NCI-H1105 (cell line): ENCODE results near the gene USP5.

Source experiments
- DNase-seq: peaks from one replicate; lab custom pipeline; 2025; lab: John Stamatoyannopoulos, UW

Gene USP5, protein sequence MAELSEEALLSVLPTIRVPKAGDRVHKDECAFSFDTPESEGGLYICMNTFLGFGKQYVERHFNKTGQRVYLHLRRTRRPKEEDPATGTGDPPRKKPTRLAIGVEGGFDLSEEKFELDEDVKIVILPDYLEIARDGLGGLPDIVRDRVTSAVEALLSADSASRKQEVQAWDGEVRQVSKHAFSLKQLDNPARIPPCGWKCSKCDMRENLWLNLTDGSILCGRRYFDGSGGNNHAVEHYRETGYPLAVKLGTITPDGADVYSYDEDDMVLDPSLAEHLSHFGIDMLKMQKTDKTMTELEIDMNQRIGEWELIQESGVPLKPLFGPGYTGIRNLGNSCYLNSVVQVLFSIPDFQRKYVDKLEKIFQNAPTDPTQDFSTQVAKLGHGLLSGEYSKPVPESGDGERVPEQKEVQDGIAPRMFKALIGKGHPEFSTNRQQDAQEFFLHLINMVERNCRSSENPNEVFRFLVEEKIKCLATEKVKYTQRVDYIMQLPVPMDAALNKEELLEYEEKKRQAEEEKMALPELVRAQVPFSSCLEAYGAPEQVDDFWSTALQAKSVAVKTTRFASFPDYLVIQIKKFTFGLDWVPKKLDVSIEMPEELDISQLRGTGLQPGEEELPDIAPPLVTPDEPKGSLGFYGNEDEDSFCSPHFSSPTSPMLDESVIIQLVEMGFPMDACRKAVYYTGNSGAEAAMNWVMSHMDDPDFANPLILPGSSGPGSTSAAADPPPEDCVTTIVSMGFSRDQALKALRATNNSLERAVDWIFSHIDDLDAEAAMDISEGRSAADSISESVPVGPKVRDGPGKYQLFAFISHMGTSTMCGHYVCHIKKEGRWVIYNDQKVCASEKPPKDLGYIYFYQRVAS

DNA sequence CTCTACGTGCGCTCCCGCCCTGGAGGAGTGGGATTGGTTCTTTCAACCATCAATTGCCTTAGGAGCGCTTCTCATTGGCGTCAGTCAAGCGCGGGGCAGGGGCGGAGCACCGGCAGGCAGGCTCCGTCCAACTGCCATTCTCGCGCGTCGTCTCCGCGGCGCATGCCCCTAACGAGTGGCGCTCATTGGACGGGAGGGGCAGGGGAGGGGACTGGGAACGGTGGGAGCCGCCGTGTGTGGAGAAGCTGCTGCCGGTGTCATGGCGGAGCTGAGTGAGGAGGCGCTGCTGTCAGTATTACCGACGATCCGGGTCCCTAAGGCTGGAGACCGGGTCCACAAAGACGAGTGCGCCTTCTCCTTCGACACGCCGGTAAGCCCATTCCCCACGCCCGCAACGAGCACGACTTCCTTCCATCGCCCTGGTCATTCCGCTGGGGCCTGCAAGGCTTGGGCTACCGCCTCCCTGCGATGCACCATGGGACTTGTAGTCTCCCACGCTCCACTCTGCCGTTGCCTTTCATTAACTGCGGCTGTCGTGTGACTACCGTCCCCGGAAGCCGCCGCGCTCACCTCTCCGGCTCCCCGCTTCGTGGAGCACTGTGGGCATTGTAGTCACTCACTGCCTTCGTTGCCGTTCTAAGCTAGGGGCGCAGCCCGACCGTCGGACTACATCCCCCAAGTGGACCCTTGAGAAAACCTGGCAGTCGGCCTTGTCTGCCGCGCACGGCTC lies at the start of gene USP5:
TSS of gene USP5 (plus strand) at position 230 of the 730 bp plus-strand sequence. CDS start at position 260, 30 bp downstream.
- peak; percentile 100 for DNase-seq

DNA sequence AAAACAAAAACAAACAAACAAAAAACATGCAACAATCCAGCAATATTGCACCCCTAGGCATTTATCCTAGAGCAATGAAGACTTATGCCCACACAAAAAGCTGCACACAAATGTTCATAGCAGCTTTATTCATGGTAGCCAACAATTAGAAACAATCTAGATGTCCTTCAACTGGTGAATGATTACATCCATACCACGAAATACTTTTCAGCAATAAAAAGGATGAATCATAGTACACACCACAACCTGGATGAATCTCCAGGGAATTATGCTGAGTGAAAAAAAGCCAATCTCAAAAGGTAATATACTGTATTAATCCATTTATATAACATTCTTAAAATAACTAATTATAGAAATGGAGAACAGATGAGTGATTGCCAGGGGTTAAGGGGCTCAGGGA lies 44.8 kb upstream of the USP5 start:
- DNase-seq = no peak

DNA sequence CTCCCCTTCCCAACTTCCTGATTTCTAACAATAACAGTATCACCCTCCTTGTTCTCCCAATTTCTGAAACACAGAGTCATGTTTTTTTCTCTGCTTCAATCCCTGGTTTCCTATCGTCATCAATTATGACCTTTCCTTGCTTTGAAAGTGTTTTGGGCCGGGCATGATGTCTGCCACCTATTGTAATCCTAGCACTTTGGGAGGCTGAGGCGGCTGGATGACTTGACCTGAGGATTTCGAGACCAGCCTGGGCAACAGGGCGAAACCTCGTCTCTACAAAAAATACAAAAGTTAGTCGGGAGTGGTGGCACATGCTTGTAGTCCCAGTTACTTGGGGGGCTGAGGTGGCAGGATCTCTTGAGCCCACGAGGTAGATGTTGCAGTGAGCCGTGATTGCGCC lies 42.9 kb upstream of the USP5 start:
- no peak for DNase-seq

DNA sequence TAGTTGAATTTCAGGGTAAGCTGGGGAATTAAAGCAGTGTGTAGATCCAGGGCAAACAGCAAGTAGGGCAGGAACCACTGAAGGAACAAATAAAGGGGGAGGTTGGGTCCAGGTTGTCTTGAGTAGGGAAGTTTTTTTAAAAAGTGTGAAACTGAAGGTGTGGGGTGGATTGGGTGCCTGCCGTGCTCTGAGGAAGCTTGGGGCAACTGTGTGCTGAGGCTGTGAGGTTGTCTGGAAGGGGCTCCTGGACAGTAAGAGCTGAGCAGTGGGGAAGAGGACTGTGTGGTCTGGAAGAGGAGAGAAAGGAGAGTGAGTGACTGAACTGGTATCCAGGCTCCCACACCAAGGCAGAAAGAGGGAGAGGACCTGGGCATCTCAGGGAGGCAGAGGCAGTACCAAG lies 41.2 kb upstream of the USP5 start:
- DNase-seq = no peak

DNA sequence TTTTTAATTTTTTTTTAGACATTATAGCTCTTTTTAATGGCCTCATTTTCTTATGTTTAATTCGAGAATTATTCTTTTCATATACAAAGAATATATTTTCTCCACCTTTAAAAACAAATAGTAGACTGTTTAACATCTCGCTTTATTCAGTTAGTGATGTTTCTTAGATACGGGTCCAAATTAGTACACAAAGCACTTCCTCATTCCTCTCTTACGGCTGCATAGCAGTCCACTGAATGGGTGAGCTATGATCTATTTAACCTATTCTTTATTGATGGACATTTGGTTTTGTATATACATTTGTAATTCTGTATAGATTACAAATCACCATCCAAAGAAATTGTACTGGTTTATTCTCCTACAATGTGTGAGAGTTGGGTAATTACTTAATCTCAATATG lies 38.6 kb upstream of the USP5 start:
- DNase-seq = no peak

DNA sequence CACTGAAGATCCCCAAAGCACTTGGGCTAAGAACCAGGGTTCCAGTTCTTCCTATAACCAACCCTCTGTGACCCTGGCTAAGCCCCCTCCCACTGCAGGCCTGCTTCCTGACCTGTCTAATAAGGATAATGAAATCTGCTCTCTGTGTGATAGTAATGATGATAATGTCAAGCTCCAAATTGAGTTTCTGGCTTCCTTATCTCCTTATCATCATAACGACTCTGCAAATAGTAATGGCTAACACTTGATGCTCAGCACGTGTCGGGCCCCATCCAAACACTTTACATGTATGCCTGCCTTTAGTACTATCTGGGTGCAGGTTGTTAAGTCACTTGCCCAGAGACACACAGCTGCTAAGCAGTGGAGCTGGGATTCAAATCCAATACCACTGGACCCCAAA lies 35.4 kb upstream of the USP5 start:
- DNase-seq = no peak

DNA sequence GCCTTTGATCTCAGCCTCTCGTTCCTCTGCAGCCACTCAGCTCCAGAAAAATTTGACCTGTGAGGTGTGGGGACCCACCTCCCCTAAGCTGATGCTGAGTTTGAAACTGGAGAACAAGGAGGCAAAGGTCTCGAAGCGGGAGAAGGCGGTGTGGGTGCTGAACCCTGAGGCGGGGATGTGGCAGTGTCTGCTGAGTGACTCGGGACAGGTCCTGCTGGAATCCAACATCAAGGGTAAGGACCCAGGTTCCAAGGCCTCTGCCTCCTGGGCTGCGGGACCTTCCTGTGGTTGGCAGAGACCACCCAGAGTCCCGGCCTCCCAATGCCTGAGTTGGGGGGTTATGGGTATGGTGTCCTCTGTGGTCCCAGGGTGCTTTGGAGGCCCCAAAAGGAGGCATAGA lies 34.9 kb upstream of the USP5 start:
- no peak for DNase-seq

DNA sequence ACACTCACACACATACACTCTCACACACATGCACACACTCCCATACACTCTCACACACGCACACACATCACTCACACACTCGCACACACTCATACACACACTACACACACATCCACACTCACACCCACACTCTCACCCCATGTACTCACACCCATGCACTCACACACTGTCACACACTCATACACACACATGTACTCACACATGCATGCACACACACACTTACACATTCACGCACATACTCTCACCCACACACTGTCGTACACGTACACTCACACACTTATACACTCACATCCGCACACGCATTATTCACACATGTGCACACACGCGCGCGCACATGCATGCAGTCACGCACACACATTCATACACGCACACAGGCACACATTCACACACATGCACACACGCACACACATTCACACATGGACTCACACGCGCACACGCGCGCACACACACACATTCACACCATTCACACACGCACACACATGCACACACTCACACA lies 34.2 kb upstream of the USP5 start:
- DNase-seq = no peak

DNA sequence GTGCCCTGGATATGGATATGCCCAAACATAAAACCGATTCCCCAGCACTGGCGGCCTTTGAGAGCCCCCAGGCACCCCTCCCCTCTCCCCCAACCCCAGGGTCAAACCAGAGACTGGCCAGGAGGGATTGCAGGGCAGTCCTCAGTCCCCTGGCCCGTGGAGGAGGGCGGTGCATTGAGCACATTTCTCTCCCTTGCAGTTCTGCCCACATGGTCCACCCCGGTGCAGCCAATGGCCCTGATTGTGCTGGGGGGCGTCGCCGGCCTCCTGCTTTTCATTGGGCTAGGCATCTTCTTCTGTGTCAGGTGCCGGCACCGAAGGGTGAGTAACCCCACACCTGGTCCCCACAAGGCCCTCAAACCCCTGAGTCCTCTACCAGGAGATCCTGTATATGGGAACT lies 33.7 kb upstream of the USP5 start:
- no peak for DNase-seq

DNA sequence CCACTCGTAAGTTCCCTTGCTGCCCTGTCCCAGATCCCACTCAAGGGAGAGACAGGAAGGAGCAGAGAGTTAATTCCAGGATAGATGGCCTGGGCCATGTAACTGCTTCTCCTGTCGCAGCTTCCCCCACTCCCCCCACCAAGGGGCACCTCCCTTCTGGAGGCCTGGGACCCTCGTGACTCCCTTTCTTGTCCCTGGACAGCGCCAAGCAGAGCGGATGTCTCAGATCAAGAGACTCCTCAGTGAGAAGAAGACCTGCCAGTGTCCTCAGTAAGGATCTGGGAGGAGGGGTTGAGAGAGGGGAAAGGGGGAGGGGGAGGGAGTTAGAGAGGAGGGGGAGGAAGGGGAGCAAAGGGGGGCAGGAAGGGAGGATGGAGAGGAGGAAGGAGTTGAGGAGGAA lies 33.3 kb upstream of the USP5 start:
- DNase-seq = no peak

DNA sequence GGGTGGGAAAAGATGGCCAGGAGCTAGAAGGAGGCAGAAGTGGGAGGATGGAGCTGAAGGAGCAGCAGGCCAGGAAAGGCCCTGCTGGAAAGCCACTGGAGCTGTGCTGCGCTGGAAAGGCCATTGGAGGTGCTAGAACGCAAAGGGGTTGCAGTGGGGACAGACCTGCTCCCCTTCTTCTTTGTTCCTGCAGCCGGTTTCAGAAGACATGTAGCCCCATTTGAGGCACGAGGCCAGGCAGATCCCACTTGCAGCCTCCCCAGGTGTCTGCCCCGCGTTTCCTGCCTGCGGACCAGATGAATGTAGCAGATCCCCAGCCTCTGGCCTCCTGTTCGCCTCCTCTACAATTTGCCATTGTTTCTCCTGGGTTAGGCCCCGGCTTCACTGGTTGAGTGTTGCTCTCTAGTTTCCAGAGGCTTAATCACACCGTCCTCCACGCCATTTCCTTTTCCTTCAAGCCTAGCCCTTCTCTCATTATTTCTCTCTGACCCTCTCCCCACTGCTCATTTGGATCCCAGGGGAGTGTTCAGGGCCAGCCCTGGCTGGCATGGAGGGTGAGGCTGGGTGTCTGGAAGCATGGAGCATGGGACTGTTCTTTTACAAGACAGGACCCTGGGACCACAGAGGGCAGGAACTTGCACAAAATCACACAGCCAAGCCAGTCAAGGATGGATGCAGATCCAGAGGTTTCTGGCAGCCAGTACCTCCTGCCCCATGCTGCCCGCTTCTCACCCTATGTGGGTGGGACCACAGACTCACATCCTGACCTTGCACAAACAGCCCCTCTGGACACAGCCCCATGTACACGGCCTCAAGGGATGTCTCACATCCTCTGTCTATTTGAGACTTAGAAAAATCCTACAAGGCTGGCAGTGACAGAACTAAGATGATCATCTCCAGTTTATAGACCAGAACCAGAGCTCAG lies 32.6 kb upstream of the USP5 start:
- DNase-seq = no peak

DNA sequence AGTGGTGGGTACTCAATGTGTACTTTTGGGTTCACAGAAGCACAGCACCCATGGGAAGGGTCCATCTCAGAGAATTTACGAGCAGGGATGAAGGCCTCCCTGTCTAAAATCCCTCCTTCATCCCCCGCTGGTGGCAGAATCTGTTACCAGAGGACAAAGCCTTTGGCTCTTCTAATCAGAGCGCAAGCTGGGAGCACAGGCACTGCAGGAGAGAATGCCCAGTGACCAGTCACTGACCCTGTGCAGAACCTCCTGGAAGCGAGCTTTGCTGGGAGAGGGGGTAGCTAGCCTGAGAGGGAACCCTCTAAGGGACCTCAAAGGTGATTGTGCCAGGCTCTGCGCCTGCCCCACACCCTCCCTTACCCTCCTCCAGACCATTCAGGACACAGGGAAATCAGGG lies 31.8 kb upstream of the USP5 start:
- DNase-seq = no peak

DNA sequence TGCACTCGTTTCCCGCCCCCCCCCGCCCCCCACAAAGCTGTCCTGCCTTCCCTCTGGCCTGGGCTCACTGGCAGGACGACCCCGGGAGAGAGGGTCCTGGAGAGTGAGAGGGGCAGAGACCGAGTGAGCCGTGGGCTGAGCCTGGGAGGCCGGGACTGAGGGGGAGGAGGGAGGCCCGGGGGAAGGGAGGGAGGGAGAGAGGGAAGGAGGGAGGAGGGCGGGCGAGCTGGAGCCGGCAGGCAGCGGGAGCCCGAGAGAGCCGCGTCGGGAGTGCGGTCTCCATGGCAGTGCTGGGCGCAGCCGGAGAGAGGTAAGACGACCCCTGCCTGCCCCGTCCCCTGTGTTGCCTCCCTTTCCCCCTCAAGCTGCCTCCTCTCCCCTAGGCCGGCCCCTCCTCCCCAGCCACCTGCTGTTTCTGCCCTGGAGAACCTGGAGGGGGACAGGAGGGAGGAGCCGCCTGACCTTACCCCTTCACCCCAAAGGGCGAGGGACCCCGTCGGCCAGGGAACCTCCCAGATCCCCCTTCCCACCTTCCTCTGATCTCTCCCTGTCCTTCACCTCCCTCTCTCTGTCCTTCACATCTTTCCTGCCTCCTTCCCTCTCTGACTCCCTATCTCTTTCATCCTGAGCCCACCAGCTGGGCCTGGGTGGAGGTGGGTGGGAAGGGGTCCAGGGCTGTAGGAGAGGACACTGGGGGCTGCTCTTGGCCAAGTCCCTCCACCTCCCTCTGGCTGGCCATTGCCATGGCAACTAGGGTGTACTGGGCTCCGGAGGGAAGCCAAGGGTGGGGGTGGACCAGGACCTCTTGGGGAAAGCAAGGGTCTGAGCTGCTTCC lies 30.1 kb upstream of the USP5 start, which contains the start of gene GPR162:
TSS of gene GPR162 (plus strand) at position 231 of the 835 bp plus-strand sequence. CDS start 2,078 bp downstream, outside the sequence.
- DNase-seq = peak; percentile 59

DNA sequence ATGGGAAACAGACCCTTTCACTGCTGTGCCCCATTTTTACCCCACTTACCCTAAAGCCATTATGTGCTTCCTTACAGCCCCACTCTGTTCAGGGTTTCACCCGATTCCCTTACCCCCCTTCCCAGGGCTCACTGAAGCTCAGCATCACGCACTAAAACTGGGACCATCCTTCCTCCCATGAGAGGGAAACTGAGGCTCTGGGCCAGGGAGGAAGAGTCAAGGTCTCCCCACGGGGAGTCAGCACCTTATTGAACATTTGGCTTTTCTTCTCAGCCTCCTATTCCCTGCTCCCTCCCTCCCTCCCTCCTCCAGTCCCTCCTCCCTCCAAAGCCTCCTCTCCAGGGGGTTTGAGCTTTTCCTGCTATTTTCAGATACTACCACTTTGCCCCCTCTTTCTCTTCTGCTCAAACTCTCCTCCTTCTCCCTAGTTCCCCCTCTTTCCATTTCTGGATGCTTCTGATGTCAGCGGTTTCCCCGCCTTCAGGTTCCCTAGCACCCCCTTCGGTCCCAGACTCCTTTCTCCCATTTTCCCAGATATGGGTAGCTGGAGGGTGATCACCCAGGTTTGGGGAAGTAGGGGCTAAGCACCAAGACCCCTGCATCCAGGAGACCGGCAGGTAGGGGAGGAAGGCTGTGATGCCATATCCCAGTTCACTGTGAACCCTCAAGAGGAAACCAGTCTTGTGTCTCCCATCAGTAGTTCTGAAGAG lies 29.4 kb upstream of the USP5 start:
- no peak for DNase-seq

DNA sequence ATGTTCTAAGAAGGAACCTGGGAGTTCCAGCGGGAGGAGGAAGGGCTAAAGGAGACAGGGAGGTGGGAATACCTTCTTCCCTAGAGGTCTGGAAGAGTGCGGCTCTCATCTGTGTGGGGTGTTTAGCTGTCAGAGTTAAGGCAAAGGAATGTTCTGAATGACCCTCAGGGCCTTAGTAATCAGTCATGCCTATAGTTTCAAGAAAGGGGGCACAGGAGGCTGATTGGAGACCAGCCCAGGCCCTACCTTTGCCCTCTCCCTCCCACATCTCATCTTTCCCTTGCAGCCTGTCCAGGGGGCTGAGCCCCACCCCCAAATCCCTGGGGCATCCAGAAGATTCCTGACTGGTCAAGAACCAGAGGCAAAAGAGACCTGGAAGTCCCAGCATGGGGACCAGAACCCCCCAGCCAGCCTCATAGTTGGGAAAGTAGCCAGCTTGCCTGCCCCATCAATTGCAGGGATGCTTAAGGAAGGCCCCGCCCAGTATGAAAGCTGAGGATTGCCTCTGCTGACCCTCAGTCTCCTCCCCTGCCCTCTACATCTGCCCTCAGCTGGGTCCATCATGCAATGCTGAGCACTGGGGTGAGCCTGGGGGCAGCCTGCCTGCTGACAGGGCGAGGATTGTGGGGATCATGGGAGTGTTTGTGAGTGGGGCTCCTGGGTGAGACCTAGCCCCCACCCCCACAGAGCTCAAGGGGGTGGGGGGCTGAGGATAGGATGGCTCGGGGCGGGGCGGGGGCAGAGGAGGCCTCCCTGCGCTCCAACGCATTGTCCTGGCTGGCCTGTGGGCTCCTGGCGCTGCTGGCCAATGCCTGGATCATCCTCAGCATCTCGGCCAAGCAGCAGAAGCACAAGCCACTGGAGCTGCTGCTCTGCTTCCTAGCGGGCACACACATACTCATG lies 28.5 kb upstream of the USP5 start:
- no peak for DNase-seq

DNA sequence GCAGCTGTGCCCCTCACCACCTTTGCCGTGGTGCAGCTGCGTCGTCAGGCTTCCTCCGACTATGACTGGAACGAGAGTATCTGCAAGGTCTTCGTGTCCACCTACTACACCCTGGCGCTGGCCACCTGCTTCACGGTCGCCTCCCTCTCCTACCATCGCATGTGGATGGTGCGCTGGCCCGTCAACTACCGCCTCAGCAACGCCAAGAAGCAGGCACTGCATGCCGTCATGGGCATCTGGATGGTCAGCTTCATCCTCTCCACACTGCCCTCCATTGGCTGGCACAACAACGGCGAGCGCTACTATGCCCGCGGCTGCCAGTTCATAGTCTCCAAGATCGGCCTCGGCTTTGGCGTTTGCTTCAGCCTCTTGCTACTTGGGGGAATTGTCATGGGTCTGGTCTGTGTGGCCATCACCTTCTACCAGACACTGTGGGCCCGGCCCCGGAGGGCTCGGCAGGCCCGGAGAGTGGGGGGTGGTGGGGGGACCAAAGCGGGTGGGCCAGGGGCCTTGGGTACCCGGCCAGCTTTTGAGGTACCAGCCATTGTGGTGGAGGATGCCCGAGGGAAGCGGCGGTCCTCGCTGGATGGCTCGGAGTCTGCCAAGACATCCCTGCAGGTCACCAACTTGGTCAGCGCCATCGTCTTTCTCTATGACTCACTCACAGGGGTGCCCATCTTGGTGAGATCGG lies 27.7 kb upstream of the USP5 start:
- DNase-seq = no peak

DNA sequence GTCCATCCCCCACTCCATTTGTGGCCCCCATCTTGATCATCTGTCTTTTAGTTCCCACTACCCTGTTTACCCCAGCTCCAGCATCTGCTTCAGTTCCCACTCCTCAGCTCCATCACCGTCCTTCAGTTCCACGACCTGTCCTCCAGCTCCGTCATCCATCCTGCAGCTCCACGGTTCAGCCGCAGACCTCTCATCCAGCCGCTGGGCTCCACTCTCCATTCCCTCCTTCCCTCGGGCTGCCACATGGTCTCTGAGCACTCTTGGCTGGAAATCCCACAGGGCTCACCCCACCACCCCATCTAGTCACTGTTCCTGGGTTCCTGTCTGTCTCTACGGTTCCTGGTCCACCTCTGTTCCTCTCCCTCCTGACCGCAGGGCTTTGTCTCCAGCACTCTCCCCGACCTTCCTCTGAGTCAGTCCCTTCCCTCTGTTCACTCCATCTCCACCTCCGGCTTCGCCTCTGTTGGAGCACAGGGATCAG lies 27.0 kb upstream of the USP5 start:
- DNase-seq = no peak
